GM18861 (cell line): ENCODE data around the gene NMUR1.

Experiments used
- ATAC-seq: cut with Tn5 transposase; IDR thresholded peaks from one replicate; pipeline ENCODE4 v1.9.1; 2021; ENCODE audit not compliant: unreplicated experiment

NMUR1 gene

GRCh38 chr2:231527091-231527395 is 3.2 kb downstream of the NMUR1 start:
- no peak for ATAC-seq

DNA sequence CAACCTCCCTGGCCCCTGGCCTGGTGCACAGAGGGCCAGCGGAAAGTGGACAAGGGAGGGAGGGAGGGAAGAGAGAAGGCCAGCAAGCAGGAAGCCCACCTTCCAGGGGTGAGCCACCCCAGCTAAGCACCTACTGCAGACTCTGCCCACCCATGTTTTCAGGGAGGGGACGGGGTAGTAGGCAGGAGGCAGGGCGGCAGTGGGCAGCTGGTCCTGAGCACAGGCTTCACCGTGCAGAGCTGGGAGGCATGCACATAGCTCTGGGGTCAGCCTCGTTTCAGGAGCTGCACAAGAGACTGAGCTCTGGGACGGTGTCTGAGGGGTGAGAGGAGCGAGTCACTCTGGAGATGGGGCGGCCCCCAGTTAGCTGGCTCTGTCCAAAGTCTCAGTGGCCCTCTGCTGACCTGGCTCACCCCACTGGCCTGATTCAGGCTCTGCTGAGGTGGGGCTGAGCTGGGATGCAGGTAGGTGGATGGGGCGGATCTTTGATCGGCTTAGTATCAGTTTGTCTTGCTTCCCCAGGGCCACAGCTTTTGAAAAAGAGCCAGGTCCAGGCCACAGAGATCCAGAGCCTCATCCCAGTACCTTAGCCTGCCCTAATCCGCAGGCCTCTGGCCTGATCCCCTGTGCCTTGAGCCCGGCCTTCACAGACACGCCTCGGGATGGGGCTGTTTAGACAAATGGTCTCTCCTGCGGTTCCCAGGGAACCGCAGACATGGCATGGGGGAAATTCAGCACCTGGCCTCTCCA is 3.7 kb downstream of the NMUR1 start:
- ATAC-seq: no peak

- no peak for ATAC-seq
Measured at GRCh38 chr2:231525248-231526163, 4.7 kb downstream of the NMUR1 start.

DNA sequence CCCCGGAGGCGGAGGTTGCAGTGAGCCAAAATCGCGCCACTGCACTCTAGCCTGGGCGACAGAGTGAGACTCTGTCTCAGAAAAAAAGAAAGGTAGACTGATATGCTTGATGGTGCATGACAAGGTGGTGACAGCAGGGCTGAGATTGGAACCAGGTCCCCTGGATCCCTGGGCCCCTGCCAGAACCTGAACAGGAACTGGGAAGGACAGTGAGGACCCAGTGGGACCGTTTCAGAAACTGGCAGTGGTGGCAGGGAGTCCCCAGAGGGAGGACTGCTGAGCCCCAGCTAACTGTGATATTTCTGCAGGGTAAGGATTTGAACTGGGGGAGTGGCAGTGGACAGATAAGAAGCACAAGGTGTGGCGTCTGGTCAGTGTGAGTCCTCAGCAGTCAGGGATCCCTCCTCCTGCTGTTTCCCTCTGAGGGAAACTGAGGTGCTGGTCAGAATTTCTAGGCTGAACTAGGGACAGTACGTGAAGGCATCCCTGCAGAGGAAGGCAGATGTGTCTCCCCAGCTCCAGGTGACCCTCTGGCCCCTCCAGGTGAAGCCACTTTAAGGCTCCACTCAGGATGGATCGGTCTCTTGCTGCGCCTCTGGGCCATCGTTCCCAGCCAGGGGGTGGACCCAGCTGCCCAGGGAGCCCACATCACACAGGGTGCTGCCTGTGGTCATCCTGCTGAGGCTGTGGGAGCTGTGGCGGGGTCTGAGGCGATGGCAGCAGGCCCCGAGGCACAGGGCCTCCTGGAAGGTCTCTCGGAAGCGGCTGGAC is 5.6 kb downstream of the NMUR1 start:
- peak; percentile 52 for ATAC-seq

DNA sequence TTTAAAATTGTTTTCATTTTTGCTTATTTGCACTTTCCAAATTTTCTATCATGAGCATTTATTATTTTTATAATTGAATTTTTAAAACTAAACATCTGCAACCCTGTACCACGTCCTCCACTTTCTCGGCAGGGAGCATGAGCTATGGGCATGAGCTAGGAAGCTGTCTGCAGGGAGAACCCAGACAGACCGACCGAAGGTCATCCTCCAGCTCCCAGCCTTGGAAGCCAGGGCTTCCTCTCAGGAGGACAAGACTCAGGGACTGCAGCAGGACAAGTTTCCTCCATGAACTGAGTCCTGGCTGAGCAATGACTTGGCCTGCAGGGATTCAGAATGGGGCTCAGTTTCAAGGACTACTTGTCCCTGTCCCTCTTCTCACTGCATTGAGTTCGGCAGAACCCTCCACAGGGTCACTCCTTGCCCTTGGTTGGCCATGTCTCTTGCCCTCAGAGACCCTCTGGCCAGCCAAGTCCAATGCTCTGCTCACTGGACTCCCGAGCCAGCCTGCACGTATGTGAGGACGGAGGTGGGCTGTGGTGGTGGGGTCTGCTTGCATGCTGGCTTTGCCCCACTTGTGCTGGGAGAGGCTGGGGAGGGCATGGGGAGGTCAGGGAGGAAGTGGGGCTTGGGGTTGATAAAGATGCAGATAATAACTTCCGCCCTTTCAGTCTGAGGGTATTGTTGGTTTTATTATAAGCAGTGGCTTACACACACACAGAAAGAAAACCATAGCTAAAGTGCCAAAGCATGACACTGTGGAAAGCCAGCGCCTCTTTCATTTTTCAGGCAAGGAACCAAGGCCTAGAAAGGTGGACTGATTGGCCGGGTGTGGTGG is 6.6 kb downstream of the NMUR1 start:
- ATAC-seq: no peak

DNA sequence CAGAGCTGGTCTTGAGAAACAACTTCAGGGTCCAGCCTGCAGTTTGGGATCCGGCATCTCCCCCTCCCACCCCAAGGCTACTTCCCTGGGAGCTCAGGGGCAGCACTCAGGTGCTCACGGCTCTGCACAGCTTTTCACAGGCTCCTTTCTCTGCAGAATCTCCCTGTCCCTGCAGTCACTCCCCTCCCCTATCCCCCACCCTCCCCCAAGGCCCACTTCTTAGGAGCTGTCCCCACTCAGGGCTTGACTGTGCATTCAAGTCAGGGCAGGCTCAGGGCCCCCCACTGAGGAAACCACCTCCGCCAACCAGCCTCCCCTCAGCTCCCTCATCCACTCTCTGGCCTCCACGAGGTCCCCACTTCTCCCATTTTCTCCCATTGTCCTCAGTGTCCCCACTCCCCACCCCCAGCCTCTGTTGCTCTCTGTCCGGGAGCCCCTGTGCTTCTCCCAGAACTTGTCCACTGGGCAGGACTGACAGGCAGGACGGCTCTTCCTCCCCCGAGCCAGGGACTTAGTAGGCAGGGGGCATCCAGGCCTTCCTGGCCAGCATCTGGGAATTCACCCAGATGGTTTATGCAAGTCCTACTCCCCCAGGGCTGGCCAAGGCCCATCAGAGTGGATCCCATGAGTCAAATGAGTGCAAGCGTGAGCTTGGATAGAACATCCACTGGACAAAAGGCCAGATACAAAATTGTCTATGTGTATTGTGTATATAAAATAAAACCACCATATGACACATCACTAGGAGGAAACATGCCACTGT is 7.6 kb downstream of the NMUR1 start:
- no peak for ATAC-seq

- no peak for ATAC-seq
Measured at GRCh38 chr2:231521443-231521842, 8.8 kb downstream of the NMUR1 start.

GRCh38 chr2:231519975-231520555 is 10.2 kb downstream of the NMUR1 start:
- ATAC-seq: no peak

DNA sequence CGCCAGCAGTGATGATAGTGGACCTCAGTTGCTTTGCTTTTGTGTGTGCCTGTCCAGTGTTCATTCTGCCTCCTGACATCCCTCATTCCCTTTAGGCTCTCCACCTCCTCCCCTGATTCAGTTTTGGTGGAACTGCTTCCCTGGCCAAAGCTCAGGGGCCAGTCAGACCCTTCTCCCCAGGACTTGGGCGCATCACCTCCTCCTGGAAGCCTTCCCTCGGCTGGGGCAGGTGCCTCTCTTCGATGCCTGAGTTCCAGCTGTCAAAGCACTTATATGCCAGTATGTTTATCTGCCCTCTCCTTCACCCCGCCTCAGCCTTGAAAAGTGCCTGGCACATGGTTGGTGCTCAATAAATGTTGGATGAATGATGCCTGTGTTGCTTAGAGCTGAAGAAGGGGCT is 11.5 kb downstream of the NMUR1 start:
- no peak for ATAC-seq

GRCh38 chr2:231515603-231516002 is 14.6 kb downstream of the NMUR1 start:
- ATAC-seq: no peak

GRCh38 chr2:231514951-231515297 is 15.3 kb downstream of the NMUR1 start:
- no peak for ATAC-seq

GRCh38 chr2:231514225-231514950 is 15.9 kb downstream of the NMUR1 start:
- peak; percentile 84 for ATAC-seq

- no peak for ATAC-seq
Measured at GRCh38 chr2:231513746-231514224, 16.5 kb downstream of the NMUR1 start.

- no peak for ATAC-seq
Measured at GRCh38 chr2:231512222-231512621, 18.0 kb downstream of the NMUR1 start.

DNA sequence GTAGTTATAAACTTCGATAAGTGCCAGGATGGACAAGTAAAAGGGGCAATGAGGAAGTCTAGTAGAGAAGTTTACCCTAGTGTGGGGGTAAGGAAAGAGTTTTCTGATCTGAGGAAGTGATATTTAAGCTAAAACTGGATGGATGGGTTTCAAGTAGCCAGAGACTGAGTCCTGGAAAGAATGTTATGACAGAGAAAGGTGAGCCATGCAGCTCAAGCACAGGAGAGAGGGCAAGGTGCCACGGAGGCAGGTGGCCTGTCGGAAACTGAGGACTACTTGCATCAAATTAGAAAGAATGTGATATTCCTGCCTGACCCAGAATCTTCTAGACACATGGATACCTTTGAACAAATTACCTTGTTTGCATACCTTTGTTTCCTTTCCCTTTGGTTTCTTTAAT is 26.5 kb downstream of the NMUR1 start:
- no peak for ATAC-seq

GRCh38 chr2:231502596-231502995 is 27.6 kb downstream of the NMUR1 start:
- no peak for ATAC-seq

- no peak for ATAC-seq
Measured at GRCh38 chr2:231497651-231498050, 32.6 kb downstream of the NMUR1 start.

DNA sequence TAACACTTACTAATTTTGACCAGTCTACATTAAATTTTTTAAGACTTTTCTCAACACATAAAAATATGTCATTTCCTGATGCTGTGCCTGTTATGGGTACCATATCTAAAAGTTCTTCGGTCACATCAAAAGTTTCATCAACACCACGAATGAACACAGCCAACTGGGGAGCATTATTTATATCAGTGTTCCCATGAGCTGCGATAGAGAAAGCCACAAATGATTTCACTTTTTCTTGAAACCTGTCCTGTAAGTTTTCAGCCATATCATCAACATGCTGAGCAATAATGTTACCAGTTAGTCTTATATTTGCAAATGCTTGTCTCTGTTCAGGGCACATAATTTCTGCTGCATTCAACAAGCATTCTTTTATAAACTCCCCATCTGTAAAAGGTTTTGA is 35.6 kb downstream of the NMUR1 start:
- ATAC-seq: no peak

DNA sequence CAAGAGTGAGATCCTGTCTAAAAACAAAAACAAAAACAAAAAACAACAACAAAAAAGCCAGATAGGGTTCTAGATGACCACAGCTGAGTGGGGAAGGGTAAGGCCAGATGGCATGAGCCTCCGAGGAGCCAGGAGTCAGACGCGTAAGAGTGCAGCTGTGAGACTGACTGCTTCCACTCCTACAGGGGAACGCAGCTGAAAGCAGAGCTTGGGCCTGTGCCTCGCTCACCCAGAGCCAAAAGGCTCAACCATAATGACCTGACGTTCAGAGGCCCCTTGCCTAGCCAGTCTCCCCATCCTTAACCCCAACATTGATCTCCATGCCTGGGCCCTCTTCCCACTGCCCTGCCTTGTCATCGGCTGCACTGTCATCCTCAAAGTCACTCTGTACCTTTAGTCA is 39.4 kb downstream of the NMUR1 start:
- no peak for ATAC-seq
